Measurements from ENCODE around the gene HOMER3.
A peak's percentile ranks its signal among the peaks of the same experiment; 100 is the strongest.
"Not testable (repeated sequence)": the region's sequence is repeated elsewhere in the genome, so short reads cannot be mapped to it uniquely, and the experiment has no call there.

The HOMER3 gene

DNA sequence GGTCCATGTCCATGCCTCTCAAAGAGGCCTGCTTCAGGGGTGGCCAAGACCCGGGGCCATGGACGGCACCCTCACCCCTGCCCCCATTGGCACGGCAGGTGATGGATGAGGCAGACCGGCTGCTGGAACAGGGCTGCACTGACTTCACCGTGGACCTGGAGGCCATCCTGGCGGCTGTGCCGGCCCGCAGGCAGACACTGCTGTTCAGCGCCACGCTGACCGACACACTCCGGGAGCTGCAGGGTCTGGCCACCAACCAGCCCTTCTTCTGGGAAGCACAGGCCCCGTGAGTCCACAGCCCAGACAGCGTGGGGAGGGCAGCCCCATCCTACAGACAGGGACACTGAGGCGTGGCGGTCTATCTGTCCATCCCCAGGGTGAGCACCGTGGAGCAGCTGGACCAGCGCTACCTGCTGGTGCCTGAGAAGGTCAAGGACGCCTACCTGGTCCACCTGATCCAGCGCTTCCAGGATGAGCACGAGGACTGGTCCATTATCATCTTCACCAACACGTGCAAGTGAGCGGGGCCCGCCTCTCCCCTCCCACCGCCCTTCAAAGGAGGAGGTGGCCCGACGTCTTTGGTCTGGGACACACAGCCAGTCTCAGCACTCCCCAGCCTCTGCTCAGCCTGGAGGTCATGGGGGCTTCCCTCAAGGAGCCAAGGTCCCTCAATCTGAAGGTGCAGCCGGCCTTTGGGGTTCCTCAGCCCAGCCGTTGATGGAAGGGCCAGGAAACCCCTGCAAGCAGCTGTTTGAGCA, 18.6 kb downstream of the HOMER3 start:
- DNase-seq = no peak

DNA sequence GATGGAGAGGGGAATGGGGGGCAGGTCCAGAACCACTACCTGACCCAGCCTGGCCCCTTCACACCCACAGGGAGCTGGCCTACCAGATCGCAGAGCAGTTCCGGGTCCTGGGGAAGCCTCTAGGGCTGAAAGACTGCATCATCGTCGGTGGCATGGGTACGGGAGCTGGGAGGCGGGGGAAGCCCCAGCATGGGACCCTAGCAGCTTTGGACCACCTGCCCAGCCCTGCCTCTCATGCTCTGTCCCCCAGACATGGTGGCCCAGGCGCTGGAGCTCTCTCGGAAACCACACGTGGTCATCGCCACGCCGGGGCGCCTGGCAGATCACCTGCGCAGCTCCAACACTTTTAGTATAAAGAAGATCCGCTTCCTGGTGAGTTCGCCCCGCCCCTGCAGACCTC, 19.4 kb downstream of the HOMER3 start:
- DNase-seq = no peak

- no peak for DNase-seq
These were observed 20.6 kb downstream of the HOMER3 start for GRCh38 chr19:18920400-18920799.

GRCh38 chr19:18919900-18920214, 21.2 kb downstream of the HOMER3 start:
- DNase-seq = no peak

DNA sequence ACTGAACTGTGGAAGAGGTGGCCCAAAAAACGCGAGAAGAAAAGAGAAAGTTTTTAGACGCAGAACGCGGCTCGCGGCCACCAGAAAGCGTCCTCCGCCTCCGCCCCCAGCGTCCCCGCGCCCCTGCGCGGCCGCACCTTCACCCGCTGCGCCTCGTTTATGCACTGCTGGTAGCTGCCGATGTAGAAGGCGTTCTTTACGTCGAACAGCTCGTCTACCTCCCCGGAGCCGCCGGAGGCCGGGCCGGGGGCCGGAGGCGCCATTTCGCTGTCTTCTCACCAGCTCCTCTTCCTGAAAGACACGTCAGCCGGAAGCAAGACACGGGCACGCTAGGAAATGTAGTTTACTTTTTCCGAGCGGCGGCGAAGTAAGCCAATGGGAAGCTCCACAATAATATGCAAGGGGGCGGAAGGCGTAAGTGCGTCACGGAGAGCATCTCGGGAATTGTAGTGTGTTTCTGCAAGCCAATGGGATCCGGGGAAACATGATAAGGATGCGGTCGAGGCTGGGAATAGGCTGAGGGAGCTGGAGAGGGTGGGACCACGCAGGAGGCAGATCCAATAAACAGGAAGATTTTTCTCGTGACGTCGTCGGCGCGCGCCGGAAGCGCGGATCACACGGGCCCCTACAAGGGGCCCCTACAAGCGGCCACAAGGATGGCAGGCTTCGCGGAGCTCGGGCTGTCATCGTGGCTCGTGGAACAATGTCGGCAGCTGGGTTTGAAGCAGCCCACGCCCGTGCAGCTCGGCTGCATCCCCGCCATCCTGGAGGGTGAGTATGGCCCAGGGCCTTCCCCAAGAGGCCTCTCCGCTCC, 21.7 kb downstream of the HOMER3 start, which contains the start of the genes COPE and DDX49:
TSS of gene COPE (minus strand) at position 302 of the 814 bp plus-strand sequence. CDS start at position 263, 39 bp downstream.
TSS of gene DDX49 (plus strand) at position 630 of the 814 bp plus-strand sequence. CDS start at position 657, 27 bp downstream.
- DNase-seq = peak; percentile 97

DNA sequence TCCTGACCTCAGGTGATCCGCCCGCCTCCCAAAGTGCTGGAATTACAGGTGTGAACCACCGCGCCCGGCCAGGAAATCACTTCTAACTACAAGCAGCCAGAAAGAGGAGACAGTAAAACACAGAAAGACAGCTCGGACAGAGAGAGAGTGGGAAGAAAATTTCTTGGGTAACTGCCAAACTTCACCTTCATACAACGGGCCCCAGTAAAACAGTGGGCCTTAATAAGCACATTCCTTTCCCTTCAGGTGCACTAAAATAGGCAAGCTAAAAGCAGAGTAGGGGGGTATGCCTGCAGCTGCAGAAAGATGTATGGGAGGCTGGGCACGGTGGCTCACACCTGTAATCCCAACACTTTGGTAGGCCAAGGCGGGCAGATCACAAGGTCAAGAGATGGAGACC, 23.4 kb downstream of the HOMER3 start:
- not testable (repeated sequence) for DNase-seq

GRCh38 chr19:18915639-18916038, 25.4 kb downstream of the HOMER3 start:
- DNase-seq = peak; percentile 30

DNA sequence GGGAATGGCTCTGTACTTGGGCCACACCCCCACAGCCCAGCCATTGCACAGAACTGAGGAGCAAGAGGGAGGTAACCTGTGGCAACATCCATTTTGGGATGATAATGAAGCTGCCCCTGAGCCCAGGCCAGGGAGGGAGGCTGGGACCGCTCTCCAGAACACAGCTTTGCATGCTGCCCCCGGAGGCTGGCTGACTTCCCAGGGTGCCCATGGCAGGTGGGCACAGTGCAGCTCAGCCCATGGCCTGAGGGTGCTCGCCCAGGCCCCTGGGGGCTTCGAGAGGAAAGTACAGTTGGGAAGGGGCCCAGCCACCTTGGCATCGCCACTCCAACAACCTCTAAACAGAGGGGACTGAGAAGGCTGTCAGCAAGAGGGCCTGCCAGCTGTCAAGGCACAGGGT, 27.6 kb downstream of the HOMER3 start:
- DNase-seq = no peak

DNA sequence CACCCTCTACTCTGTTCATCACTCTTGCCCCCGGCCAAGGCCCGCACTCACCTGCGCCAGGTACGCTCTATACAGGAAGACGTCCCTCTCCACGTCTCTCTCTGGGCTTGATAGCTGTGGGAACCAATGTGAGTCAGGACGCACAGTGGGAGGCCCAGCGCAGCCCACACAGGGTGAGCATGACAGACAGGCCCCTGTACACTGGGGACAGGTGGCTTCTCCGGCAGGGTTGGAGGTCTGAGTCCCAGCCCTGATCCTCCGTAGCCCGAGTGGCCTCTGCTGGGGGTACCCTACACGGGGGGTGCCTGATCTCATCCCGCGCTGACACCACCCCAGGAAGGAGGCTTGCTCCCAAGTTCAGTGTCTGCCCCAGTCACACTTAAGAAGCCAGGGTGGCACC, 28.1 kb downstream of the HOMER3 start:
- DNase-seq = no peak

- no peak for DNase-seq
These were observed 30.1 kb downstream of the HOMER3 start for GRCh38 chr19:18910801-18911436.

- no peak for DNase-seq
These were observed 31.0 kb downstream of the HOMER3 start for GRCh38 chr19:18910010-18910409.

GRCh38 chr19:18908917-18909619, 31.9 kb downstream of the HOMER3 start:
- no peak for DNase-seq

DNA sequence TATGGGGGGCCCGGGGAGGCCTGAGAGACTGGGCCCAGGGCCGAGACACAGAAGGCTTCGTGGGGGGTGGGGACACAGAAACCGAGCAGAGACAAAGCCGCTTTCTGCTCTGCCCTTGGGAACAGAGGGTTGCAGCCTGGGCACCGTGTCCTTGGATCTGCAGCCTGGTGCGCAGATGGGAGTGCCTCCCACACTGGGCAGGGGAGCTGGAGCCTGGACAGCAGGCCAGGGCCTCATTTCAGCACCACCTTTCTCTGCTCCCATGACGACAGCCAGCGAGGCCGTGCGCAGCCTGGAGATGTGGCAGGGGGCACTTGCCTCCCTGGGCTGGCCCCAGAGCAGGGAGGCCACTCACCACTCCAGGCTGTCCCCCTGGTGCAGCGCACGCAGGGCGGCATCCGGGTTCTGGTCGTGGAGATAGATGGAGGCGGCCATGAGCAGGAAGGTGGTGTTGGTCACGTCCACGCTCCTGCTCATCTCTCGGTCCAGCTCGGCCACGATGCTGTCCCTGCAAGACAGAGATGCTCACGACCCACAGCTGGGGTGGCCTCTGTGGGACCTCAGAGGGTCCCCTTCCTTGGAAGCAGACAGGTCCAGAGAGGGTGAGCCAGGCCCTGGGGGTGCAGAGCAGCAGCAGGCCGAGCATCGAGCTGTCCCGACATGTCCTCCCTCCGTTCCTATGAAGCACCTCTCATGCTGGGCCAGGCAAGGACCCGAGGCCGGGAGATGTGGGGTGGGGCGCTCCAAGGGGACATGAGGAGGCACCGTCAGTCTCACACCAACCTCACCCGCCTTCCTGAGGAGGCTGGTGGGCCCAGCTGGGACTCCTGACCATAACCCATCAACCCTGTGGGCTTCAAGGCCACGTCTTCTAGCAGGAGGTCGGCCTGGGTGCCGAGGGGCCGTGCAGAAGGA, 34.2 kb downstream of the HOMER3 start:
- DNase-seq = no peak

DNA sequence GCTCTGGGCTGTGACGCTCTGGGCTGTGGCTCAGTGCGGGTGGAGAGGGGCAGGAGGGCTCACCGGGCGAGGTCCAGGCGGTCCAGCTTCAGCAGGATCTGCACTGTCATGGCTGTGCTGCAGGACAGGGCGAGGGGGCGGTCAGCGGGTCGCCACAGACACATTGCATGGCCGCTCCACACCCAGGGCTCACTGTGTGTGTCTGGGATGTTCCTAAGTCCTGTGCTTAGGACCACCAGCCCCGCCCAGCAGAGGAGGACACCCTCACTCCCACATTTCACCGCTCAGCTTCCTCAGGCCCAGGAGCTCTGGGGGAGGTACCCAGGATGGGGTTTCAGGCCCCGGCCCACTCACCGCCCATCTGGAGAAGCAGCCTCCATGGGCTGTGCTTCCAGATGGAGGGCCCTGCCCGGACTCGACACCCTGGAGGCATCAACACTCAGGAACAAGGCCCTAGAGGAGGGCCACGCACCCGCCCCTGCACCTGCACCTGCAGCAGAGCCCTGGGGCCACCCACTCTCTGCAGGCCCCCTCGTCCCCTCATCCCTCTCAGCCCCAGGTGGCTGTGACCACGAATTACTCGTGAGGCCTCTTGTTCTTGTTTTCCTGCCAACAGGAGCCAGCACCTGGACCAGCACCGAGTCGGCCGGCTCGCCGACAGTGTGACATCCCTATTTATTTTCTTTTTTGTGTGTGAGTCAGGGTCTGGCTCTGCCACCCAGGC, 35.3 kb downstream of the HOMER3 start:
- DNase-seq = no peak

GRCh38 chr19:18905058-18905456, 36.0 kb downstream of the HOMER3 start:
- DNase-seq = no peak

DNA sequence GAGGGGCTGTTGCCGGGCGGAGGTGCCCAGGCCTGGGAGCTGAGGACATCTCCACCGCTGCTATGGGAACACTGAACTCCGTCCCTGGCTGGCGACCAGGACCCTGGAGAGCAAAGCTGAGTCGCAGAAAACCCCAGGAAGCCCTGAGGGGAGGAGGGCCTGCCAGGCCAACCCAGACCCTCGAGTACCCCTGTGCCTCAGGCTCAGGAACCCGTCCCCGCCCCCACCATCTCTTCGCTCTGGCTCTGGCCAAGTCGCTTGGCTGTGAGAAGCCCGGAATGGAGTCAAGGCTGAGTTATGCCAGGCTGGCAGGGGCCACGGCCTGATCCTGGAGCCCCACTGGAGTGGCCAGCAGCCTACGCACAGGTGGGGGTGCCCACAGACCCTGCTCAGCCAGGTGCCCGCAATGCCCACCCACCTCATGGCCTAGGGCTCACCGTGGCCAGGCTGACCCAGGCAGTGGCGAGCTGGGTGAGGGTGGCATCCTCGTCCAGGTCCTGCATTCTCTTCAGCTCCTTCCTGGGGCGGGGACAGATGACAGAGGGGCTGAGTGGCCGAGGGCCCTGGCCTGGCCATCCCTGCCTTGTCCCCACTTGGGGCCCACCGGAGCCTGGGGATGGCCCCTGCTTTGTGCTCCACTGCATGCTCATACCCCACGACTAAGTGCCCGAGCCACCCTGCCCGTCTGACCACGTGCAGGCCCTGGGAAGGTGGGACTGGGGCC, 36.5 kb downstream of the HOMER3 start:
- no peak for DNase-seq

DNA sequence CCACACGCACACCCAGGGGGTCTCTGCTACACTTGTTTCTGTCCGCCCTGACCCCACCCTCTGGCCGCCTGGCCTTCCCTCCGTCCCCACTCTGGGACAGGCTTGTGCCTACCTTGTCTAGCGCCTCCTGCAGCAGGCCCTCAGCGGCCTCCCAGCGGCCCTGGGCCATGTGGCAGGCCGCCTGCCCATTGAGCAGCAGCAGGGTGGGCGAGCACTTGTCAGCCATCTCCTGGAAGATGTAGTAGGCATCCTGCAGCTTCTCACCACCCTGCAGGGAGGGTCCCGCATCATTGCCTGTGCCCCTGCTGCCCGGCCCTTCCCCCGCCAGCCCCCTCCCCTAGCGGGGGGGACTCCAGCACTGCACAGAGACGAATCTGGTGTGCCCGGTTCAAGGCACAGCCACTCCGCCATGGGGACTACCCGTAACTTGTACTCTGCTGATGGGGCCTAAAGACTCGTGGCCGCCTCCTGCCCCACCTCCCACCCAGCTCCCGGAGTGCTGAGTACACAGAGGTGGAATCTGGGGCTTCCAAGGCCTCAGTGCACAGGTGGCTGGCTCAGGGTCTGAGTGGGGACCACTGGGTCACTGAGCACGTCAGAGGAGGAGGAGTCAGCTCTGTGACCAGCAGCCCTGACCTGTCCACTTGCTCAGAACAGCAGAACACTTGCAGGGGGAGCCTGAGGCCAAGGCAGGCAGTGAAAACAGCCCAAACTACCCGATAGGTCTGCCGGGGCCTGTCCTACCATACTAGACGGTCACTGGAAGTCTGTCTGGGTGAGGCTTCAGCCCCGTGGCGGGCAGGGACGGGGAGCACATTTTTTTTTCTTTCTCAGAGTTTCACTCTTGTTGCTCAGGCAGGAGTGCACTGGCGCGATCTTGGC, 37.6 kb downstream of the HOMER3 start:
- no peak for DNase-seq

- DNase-seq = not testable (repeated sequence)
These were observed 38.5 kb downstream of the HOMER3 start for GRCh38 chr19:18902519-18902918.

- no peak for DNase-seq
These were observed 39.5 kb downstream of the HOMER3 start for GRCh38 chr19:18901491-18901890.

Measured in CD4-positive, alpha-beta T cell treated with Interleukin-17A for 4 hours (primary cell).